K562 (cell line): ENCODE measurements around the gene CREB3L2. TPM values are rescaled to one million over a fixed set of nuclear protein-coding genes. Genes with fewer than 3 reads are reported as not detected.

ENCODE experiments used
- AFF1 ChIP-seq, 2 experiments: fragments of 450-650 bp; IDR thresholded peaks; 2 replicates each; pipeline ENCODE4 v1.6.1; 2018; ENCODE audit warnings: mild to moderate bottlenecking in 2 of 2, low read depth in 1 of 2; ENCODE audit not compliant: partially characterized antibody in 2 of 2
- ARID1B ChIP-seq: fragments of 450-650 bp; IDR thresholded peaks from 2 replicates; pipeline ENCODE4 v1.6.1; 2016; ENCODE audit warnings: antibody characterized with exemption, mild to moderate bottlenecking, inconsistent platforms
- ARID3B ChIP-seq: fragments of 250-450 bp; sonication (Bioruptor Pico); IDR thresholded peaks from 2 replicates; pipeline ENCODE4 v1.4.0; 2020; ENCODE audit warnings: borderline replicate concordance
- CREB1 ChIP-seq, 2 experiments: sonication (generic) in 1 of 2; formaldehyde crosslinking in 1 of 2; IDR thresholded peaks; 2 replicates each; pipeline versions ENCODE4 v1.6.1 to v1.8.0; 2012 to 2022; ENCODE audit warnings: inconsistent platforms in 1 of 2, mild to moderate bottlenecking in 1 of 2, missing genetic modification reagents in 1 of 2, moderate library complexity in 1 of 2
- EHMT2 ChIP-seq: fragments of 450-650 bp; IDR thresholded peaks from 2 replicates; pipeline ENCODE4 v1.6.1; 2018; ENCODE audit warnings: antibody characterized with exemption
- MAFG ChIP-seq: fragments of 450-650 bp; conservative IDR thresholded peaks from 2 replicates; pipeline ENCODE4 v1.6.1; 2016; ENCODE audit warnings: missing genetic modification characterization, missing compliant biosample characterization
- MAZ ChIP-seq, 2 experiments: fragments of 450-650 bp in 1 of 2; sonication (generic) in 1 of 2; formaldehyde crosslinking; IDR thresholded peaks in 1 of 2; conservative IDR thresholded peaks in 1 of 2; 2 replicates each; pipeline versions ENCODE4 v1.4.0 to v1.5.0; 2020; ENCODE audit warnings: mild to moderate bottlenecking in 1 of 2, missing genetic modification reagents in 1 of 2
- MYC ChIP-seq, 2 experiments: fragments of 250-450 bp in 1 of 2; sonication (Bioruptor Pico) in 1 of 2; IDR thresholded peaks; 2 replicates each; pipeline versions ENCODE4 v1.5.1 to v1.6.1; 2012 to 2021; ENCODE audit warnings: low read depth in 2 of 2, borderline replicate concordance in 1 of 2, improper control_type of control experiment in 1 of 2, low read length in 1 of 2, mild to moderate bottlenecking in 1 of 2, moderate library complexity in 1 of 2
- NCOA1 ChIP-seq: fragments of 450-650 bp; IDR thresholded peaks from 2 replicates; pipeline ENCODE4 v1.6.1; 2016; ENCODE audit warnings: low read depth
- PHB2 ChIP-seq: fragments of 450-650 bp; IDR thresholded peaks from 2 replicates; pipeline ENCODE4 v1.6.1; 2017; ENCODE audit warnings: low read depth
- RAD21 ChIP-seq, 2 experiments: fragments of 250-450 bp in 1 of 2; fragments of 450-650 bp in 1 of 2; sonication (Bioruptor Pico) in 1 of 2; formaldehyde crosslinking in 1 of 2; IDR thresholded peaks in 1 of 2; conservative IDR thresholded peaks in 1 of 2; 2 replicates each; pipeline versions ENCODE4 v1.4.0 to v1.8.0; 2020 to 2022; ENCODE audit warnings: mild to moderate bottlenecking in 2 of 2, moderate library complexity in 1 of 2
- RAD51 ChIP-seq: fragments of 450-650 bp; IDR thresholded peaks from 2 replicates; pipeline ENCODE4 v1.7.1; 2016; ENCODE audit warnings: low read depth, mild to moderate bottlenecking, borderline replicate concordance
- RBM39 ChIP-seq: fragments of 200-400 bp; formaldehyde crosslinking; optimal IDR thresholded peaks from 2 replicates; pipeline ENCODE3; 2018; ENCODE audit warnings: low read depth, low read length
- SMARCE1 ChIP-seq: fragments of 450-650 bp; IDR thresholded peaks from 2 replicates; pipeline ENCODE4 v1.7.1; 2016; ENCODE audit warnings: mild to moderate bottlenecking
- TARDBP ChIP-seq: fragments of 450-650 bp; IDR thresholded peaks from 2 replicates; pipeline ENCODE4 v1.6.1; 2016
- TEAD1 ChIP-seq, 2 experiments: fragments of 450-650 bp in 1 of 2; sonication (generic) in 1 of 2; formaldehyde crosslinking; IDR thresholded peaks; 2 replicates each; pipeline versions ENCODE4 v1.4.0 to v1.8.0; 2020 to 2022; ENCODE audit warnings: mild to moderate bottlenecking in 2 of 2, missing genetic modification reagents in 1 of 2
- TFAM ChIP-seq: fragments of 250-450 bp; sonication (Bioruptor Pico); conservative IDR thresholded peaks from 2 replicates; pipeline ENCODE4 v1.5.0; 2021; ENCODE audit warnings: mild to moderate bottlenecking, moderate library complexity
- TRIM24 ChIP-seq, 2 experiments: fragments of 450-650 bp; IDR thresholded peaks; 2 replicates each; pipeline ENCODE4 v1.6.1; 2016
- TRIM28 ChIP-seq: fragments of 450-650 bp; IDR thresholded peaks from 2 replicates; pipeline ENCODE4 v1.6.1; 2017
- ZNF395 ChIP-seq: fragments of 200-800 bp; sonication (Bioruptor generic); IDR thresholded peaks from 2 replicates; pipeline ENCODE4 v1.6.1; 2017; ENCODE audit warnings: missing genetic modification characterization, missing compliant biosample characterization
- polyA plus RNA-seq, 8 experiments: library from polyadenylated mRNA; depleted of rRNA in 4 of 8; stranded (reverse) in 5 of 8; unstranded in 3 of 8; fragments of >200 nt; fragmentation: Nextera tagmentation in 2 of 8; fragmentation: Illumina TruSeq in 1 of 8; extraction: Ambion mirVana in 2 of 8; extraction: Trizol in 1 of 8; gene quantifications; 2 replicates each; pipeline versions ENCODE4 v1.2.1 to v1.2.3, GENCODE V29; 2011 to 2014; ENCODE audit warnings: inconsistent platforms in 1 of 8, missing spikeins in 1 of 8
- total RNA-seq, 7 experiments: library from RNA; depleted of rRNA in 6 of 7; stranded (reverse); fragments of >200 nt in 6 of 7; fragmentation: Illumina TruSeq in 2 of 7; extraction: Trizol in 2 of 7; gene quantifications; 2 replicates each; pipeline versions ENCODE4 v1.2.1 to v1.2.3, GENCODE V29; 2011 to 2021; ENCODE audit warnings: low replicate concordance in 1 of 7

Gene CREB3L2
- total and polyA plus RNA-seq, 9 of the 15 experiments (the other 6 are each of a cell fraction or from before 2014, with no cell fraction given), result 7.1 to 45.6 (median 15.8) TPM

GRCh38 chr7:137967143-137968018 lies 34.5 kb downstream of the CREB3L2 start (continued):
- TF ChIP-seq TFAM (CRISPR knock-in tag) (no peak), NCOA1 (peak; percentile 67; the same call in 1 of the 2 replicates), RAD21 (CRISPR knock-in tag; conservative IDR thresholded peaks at IDR 0.05 in 1 of 2, IDR thresholded peaks at IDR 0.05 in 1 of 2) (peak in 1 of 2 experiments; percentile 20; a peak in 1 of 4 replicates), TRIM28 (no peak), TRIM24 (IDR thresholded peaks at IDR 0.05) (peak; percentile 63 to 79; a peak in 3 of 4 replicates), RAD51 (0 out of 2 replicates have a peak, but pooled peaks have one; percentile 7), TEAD1 (CRISPR knock-in tag; IDR thresholded peaks at IDR 0.05) (peak; percentile 93 to 96), CREB1 (IDR thresholded peaks at IDR 0.05) (0 out of 2 replicates have a peak, but pooled peaks have one; percentile 25), CREB1 (CRISPR knock-in tag; IDR thresholded peaks at IDR 0.05) (no peak), ARID1B (peak; percentile 94), PHB2 (no peak), AFF1 (IDR thresholded peaks at IDR 0.05; ENCODE audit: low read depth in 1 of 2, partially characterized antibody in 2 of 2) (peak; percentile 52 to 76), ARID3B (no peak), MAFG (peak; percentile 73), MYC (IDR thresholded peaks at IDR 0.05; ENCODE audit: low read depth, low read length) (peak; percentile 49; the same call in 1 of the 2 replicates), MYC (CRISPR knock-in tag; IDR thresholded peaks at IDR 0.05; ENCODE audit: borderline replicate concordance, low read depth) (no peak), TARDBP (no peak), MAZ (CRISPR knock-in tag; conservative IDR thresholded peaks at IDR 0.05 in 1 of 2, IDR thresholded peaks at IDR 0.05 in 1 of 2) (peak; percentile 7 to 64; a peak in 1 of 4 replicates), SMARCE1 (peak; percentile 96), EHMT2 (peak; percentile 61; the same call in 1 of the 2 replicates), RBM39 (no peak), ZNF395 (CRISPR knock-in tag) (peak; percentile 75; the same call in 1 of the 2 replicates)
